Progenitor cell of endocrine pancreas (in vitro differentiated cells): Measurements from ENCODE around the gene NLRC5. TPM values are rescaled to one million over a fixed set of nuclear protein-coding genes. Genes with fewer than 3 reads are reported as not detected.

Experiments
- DNase-seq: peaks from one replicate; pipeline ENCODE4 v3.0.0; 2021; ENCODE audit warnings: low spot score; ENCODE audit not compliant: unreplicated experiment
- H3K27ac Mint-ChIP-seq: 2 replicates; pipeline ENCODE4 v1.8.0; 2021; ENCODE audit warnings: mild to moderate bottlenecking, moderate library complexity, mixed read lengths
- H3K27me3 Mint-ChIP-seq: 2 replicates; pipeline ENCODE4 v1.8.0; 2021; ENCODE audit warnings: mixed read lengths
- H3K36me3 Mint-ChIP-seq: 2 replicates; pipeline ENCODE4 v1.8.0; 2022; ENCODE audit warnings: mixed read lengths; ENCODE audit not compliant: insufficient read depth
- H3K4me1 Mint-ChIP-seq: 2 replicates; pipeline ENCODE4 v1.8.0; 2021; ENCODE audit warnings: low read depth, mixed read lengths
- H3K4me3 Mint-ChIP-seq: 2 replicates; pipeline ENCODE4 v1.8.0; 2021; ENCODE audit warnings: low read depth, mild to moderate bottlenecking, moderate library complexity, mixed read lengths
- H3K9me3 Mint-ChIP-seq: 2 replicates; pipeline ENCODE4 v1.8.0; 2021; ENCODE audit warnings: low read depth, mixed read lengths
- total RNA-seq: library from RNA; stranded (reverse); gene quantifications from 2 replicates; pipeline ENCODE4 v1.2.1, GENCODE V29; 2021
- TF ChIP-seq, protein P1 (sequence below): fragments of 200-600 bp; sonication (generic); IDR thresholded peaks from one replicate; pipeline ENCODE4 v1.5.0; 2021; ENCODE audit warnings: antibody characterized with exemption, mild to moderate bottlenecking; ENCODE audit not compliant: unreplicated experiment

The NLRC5 gene
- total RNA-seq, 1 donor from 2014 or later = not detected

DNA sequence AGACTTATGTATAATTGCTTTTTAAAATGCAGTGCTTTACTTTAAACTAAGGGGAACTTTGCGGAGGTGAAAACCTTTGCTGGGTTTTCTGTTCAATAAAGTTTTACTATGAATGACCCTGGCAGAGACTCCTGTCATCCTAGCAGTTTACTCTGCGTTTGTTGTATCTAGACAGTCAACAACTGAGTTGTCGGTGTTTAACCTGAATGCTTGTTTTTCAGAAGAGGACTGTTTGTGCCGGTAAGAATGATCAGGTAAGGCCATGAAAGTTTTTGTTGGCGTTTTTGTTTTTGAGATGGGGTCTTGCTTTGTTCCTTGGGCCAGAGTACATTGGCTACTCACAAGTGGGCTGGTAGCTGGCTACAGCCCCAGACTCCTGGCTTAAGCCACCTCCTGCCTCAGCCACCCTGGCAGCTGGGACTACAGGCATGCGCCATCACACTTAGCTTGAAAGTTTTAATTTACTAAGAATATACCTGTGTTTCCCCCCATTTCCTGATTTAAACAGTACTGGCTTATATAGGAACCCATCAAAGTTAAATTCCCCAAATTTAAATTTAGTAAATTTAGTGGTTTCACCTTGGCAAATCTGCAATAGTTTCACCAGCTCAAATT is 45.5 kb upstream of the NLRC5 start:
- Mint-ChIP-seq H3K4me3 (no peak overlapping the region), H3K36me3 (peaks cover 29% of the 10 kb centered on the region), H3K27ac (no peak overlapping the region), H3K4me1 (peaks cover 6% of the 10 kb centered on the region), H3K27me3 (no peaks in the 10 kb centered on the region), H3K9me3 (no peaks in the 10 kb centered on the region)
- no peak for DNase-seq
- TF ChIP-seq, protein P1, sequence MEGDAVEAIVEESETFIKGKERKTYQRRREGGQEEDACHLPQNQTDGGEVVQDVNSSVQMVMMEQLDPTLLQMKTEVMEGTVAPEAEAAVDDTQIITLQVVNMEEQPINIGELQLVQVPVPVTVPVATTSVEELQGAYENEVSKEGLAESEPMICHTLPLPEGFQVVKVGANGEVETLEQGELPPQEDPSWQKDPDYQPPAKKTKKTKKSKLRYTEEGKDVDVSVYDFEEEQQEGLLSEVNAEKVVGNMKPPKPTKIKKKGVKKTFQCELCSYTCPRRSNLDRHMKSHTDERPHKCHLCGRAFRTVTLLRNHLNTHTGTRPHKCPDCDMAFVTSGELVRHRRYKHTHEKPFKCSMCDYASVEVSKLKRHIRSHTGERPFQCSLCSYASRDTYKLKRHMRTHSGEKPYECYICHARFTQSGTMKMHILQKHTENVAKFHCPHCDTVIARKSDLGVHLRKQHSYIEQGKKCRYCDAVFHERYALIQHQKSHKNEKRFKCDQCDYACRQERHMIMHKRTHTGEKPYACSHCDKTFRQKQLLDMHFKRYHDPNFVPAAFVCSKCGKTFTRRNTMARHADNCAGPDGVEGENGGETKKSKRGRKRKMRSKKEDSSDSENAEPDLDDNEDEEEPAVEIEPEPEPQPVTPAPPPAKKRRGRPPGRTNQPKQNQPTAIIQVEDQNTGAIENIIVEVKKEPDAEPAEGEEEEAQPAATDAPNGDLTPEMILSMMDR = no peak

DNA sequence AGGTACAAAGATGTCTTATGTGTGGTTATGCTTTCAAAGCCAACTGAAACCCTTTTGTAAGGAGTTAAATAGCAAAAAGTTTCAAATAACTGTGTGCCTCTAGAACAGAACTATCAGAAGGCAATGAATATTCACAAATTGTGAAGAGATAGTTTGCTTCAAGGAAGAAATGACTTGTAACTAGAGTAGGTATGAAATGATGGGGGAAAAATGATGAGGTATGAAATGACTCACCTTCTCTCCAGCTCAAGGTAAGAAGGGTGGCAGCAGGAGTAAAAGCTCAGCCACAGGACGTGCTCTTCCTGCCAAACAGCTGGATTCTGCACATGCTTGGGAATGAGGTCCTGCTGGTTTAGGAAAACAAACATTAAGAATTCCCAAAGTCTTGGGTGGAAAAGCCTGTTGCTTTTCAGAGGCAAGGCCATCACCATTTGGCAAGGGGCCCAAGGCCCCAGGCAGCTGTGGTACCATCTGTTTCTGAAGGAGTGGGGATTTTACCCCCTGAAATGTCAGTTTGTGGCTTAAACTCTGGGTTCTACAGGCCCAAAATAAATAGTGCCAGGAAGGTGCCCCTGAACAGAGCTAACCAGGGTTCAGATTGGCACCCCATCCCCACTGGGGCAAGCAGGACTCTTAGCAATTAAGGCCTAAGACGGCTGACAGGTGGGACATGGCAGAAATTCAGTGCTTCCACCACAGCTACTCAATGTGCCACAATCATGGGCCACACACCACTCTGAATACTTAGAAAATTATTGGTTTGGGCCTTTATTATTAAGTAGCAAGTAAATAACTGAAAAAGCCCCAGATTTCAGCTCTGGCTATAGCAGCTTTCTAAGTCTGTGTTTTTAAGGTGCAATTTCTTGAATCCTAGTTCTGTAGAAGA is 44.2 kb upstream of the NLRC5 start:
- Mint-ChIP-seq H3K27ac (no peak overlapping the region), H3K4me1 (peaks cover 4% of the 10 kb centered on the region), H3K9me3 (no peaks in the 10 kb centered on the region), H3K27me3 (no peaks in the 10 kb centered on the region), H3K36me3 (peaks cover 20% of the 10 kb centered on the region), H3K4me3 (no peak overlapping the region)
- TF ChIP-seq, protein P1 = no peak
- no peak for DNase-seq

DNA sequence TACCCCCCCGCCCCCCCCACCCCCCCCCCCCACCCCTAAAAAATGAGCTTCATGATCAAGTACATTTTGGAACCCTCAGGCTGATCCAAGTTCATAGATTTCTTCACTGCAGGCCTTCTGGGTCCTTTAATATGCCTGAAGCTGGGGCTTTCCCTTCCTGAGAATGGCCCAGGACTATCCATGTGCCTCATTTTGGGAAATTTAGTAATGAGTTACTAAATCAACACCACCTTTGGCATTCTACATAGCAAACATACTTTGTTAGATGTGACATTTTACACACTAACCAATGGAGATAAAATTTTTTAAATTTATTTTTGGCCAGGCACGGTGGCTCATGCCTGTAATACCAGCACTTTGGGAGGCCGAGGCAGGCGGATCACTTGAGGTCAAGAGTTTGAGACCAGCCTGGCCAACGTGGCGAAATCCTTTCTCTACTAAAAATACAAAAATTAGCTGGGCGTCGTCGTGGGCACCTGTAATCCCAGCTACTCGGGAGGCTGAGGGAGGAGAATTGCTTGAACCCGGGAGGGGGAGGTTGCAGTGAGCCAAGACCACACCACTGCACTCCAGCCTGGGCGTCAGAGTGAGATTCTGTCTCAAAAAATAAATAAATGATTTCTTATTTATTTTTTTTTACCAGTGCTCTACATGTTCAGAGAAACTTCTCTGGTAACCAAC is 43.4 kb upstream of the NLRC5 start:
- Mint-ChIP-seq H3K4me3 (no peak overlapping the region), H3K27me3 (no peaks in the 10 kb centered on the region), H3K9me3 (no peaks in the 10 kb centered on the region), H3K27ac (no peak overlapping the region), H3K36me3 (peaks cover 19% of the 10 kb centered on the region), H3K4me1 (peaks cover 4% of the 10 kb centered on the region)
- no peak for DNase-seq
- TF ChIP-seq, protein P1 = no peak

DNA sequence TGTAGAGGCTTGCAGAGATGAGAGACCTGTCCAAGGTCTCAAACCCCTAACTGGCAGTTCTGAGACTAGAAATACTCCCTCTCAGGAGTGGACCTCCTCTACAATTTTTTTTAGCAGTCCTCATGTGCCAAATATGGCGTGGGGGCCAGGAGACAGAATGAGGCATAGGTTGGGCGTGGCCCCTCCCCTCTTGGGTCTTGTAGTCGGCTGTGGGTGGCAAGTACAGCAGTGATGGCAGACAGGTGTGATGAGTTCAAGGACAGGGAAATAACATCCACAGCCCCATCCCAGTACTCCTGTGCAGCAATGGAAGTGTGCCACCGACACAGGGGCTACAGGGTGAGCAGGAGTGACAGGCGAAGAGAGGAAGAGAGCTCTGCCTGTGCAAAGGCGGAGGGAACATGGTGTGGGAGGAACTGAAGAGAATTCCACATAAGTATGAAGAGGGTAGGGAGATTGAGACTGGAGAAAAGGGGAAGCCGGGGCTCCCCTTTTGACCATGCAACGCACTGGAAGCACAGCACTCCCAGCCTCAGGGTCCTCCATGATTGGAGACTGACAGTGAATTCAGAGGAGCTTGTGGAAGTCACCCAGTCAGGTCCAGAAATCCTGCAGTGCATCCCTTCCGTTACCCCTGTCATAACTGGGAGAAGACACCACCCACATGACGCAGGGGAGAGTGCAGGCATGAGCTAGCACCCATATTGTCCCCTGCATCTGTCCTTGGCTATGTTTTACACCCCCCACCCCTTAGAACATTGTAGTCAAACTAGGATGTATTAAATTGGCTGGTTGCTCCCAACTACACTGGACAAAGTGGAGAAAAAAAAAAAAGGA is 42.4 kb upstream of the NLRC5 start:
- no peaks in the 10 kb centered on the region for H3K27me3 Mint-ChIP-seq
- no peaks in the 10 kb centered on the region for H3K9me3 Mint-ChIP-seq

More for the DNA sequence above, 42.4 kb upstream of the NLRC5 start:
- DNase-seq = no peak
- Mint-ChIP-seq H3K27ac (peak overlapping the region; percentile 20), H3K4me1 (peaks cover 4% of the 10 kb centered on the region), H3K4me3 (no peak overlapping the region), H3K36me3 (peaks cover 17% of the 10 kb centered on the region)
- TF ChIP-seq, protein P1 = no peak
